Measurements from ENCODE around the gene IPCEF1.
"Not testable (repeated sequence)": the region's sequence is repeated elsewhere in the genome, so short reads cannot be mapped to it uniquely, and the experiment has no call there.

IPCEF1 gene

DNA sequence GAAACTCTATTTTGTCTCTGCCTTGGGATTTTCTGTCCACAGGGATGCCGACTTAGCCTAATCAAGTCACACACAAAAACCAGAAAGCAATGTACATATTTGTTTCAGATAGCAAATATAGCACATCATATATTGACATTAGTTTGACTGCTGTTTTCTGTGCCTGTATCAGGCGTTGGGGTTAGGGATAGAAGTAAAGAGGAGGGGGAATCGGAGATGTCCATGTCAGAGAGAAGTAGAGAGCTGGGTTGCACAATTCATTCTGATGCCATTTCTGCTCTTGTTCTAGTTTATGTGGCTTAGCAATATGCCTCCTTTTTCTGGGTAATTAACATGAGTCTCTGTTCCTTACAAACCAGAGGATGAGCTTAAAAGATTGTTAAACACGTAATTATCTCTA is 14.7 kb upstream of the IPCEF1 start:
- DNase-seq (ENCODE audit: low read depth, low spot score), result no peak

DNA sequence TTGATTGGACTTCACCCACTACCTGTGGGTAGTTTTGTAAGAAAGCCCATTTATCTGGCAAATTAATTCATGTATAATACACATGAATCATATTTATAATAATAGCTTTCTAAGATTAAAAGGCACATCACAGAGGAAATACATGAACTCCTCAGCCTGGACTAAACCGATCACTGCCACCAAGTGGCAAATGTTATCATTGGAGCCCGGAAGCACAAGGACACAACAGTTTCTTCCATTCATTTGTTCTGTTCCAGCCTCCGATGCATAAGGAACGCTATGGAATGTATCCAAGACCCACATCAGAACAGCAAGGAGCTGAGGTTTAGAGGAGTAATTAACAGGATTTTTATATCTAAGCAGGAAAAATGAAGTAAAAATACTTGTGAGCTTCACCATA is 13.9 kb upstream of the IPCEF1 start:
- DNase-seq (ENCODE audit: low read depth, low spot score), result no peak

DNA sequence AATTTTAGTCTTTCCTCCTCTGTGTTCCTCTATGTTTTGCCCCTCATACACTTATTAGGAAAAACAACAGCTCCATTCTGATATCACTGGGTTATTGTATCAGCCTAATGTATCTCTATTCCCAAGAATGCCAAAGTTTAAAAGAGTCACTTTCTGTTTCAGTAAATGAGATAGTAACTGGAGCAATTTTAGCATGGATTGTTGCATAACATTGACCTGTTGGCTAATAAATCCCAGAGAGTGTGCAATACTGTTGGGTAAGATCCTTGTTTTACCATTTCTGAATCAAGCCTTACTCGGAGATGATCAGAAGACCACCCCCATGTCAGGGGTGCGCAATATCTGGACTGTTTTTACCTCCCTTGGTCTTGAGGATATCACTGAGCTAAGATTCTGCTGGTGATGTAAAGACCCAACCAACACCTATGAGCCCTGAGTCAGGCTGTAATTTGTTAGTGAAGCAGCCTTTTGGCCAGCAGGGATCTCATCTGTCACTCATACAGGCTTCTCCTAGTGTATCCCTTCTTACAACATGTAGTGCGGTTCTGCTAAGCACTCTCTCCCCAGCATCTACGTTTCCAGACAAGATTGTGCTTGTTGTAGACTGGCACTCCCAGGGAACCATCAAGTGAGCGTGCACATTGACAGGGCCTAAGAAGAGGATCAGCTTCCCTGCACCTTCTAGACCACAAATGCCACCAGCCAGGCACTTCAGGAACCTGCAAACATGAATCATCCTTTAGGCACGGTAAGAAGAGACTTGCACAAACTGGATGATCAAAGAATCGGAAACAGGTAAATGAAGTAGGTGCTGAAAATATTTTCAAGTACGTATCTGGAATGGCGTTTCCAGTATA is 11.5 kb upstream of the IPCEF1 start:
- DNase-seq (ENCODE audit: low read depth, low spot score), result no peak

DNA sequence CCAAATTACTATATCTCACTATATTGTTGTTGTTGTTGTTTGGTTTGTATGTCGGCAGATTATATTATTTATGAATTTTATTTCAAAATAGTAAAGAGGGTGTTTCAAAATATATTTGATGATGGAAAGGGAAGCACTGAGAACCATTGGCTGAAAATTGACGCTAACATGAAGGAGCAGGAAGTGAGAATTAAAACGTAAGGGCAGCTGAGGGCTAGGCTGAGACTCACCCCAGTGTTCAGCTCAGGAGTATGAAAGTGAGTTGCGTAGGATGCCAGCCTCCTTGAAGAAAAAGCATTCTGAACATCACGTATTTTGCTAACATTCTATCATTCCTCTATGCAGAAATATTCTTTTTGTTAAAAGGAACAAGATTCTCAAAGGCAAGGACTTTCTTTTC is 10.7 kb upstream of the IPCEF1 start:
- DNase-seq (ENCODE audit: low read depth, low spot score), result no peak

DNA sequence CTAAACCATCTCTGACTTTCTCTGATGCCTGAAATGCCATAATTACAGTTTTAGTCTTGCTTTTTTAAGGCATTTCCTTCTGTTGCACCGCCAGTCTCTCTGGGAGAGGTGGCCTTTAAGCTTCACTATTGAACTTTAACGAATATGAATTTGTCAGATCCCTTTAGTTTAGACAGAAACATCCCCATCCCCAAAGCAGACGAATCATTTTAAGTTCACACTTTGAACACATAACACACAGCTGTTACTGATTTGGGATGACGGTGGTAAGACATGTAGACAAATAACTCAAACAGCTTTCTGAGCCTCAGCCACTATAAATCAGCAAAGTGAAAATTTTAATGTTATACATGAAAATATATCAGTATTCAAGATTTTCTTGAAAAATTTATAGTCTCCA is 7.2 kb upstream of the IPCEF1 start:
- DNase-seq (ENCODE audit: low read depth, low spot score), result no peak

DNA sequence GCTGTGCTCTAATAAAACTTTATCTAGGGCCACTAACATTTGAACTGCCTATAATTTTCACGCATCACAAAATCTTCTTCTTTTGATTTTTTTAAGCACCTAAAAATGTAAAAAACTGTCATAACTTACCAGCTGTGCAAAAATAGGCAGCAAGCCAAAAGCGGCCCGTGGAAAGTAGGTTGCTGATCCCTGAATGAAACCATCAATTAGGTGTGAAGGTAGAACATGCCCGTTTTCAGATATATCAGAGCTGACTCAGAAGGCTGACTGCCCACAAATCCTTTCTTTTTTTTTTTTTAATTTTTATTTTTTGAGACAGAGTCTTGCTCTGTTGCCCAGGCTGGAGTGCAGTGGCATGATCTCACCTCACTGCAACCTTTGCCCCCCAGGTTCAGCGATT is 4.9 kb upstream of the IPCEF1 start:
- DNase-seq (ENCODE audit: low read depth, low spot score), result no peak

DNA sequence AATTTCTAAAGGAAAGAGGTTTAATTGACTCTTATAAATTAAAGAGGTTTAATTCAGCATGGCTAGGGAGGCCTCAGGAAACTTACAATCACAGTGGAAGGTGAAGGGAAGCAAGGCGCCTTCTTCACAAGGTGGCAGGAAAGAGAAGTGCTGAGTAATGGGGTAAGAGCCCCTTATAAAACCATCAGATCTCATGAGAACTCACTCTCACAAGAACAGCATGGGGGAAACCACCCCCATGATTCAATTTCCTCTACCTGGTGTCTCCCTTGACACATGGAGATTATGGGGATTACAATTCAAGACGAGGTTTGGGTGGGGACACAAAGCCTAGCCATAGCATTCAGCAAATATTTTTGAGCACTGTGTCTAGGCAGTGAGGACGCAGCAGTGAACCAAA is 3.9 kb upstream of the IPCEF1 start:
- DNase-seq (ENCODE audit: low read depth, low spot score), result no peak

DNA sequence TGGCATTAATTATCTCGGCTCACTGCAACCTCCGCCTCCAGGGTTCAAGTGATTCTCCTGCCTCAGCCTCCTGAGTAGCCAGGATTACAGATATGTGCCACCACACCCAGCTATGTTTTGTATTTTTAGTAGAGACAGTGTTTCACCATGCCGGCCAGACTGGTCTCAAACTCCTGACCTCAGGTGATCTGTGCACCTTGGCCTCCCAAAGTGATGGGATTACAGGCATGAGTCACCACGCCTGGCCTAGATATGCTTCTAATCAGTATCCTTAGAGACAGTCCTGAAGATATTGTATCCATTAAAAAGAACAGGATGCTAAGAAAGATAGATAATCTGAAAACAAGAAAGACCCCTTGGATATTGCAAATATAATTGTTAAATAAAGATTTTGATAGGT is 3.1 kb upstream of the IPCEF1 start:
- DNase-seq (ENCODE audit: low read depth, low spot score), result no peak

DNA sequence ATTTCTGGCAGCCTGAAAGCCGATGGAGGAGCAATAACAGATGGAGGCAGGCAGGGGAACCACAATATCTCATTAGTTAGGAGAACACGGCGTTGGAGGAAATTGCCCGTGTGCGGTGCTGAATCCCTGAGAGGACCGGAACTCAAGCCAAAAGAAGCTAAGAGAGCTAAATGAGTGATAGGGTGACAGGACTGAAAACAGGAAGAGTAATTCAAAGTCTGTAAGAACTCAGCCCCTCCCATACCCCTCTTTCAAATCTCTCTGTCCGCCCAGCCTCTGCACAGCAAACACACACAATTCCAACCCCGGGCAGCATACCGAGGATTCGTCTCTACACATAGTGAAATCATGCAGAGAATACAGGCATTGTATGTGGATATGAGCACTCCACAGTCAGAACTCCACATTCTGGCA is 2.6 kb upstream of the IPCEF1 start:
- no peak for DNase-seq (ENCODE audit: low read depth, low spot score)

DNA sequence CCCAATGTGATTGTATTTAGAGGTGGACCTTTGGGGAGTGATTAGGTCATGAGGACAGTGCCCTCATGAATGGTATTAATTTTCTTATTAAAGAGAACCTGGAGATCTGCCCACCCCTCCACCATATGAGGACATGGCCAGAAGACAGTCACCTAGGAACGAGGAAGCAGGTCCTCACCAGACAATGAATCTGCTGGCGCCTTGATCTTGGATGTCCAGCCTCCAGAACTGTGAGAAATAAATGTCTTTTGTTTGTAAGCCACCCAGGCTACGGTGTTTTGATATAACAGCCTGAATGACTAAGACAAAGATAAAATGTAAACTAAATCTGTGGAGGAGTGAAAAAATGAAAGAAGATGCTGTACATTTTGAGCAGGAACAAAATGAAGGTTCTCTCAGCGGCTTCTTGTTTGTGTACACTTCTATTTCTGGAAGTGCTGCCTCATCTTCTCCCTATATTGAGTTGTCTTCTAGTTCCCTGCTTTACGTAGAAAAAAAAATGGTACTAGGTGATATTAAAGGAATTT is 1.5 kb upstream of the IPCEF1 start:
- no peak for DNase-seq (ENCODE audit: low read depth, low spot score)

DNA sequence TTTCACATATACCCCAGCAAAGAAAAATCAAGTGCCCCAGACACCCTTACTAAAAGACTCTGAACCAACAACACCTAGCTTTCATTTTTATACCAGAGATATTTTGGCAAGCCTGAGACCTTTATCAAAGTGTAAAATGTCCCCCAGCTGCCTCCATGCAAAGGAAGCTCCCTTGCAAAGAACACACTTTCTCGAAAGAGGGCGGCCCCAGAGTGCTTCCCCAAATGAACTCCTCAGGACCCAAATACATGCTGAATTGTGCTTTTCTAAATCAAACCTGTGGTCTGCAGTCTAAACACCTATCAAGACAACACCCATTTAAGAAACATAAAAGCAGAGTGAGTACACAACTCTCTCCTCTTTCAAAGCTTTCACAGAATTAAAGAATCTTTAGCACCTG is 490 bp downstream of the IPCEF1 start:
- DNase-seq (ENCODE audit: low read depth, low spot score), result no peak

DNA sequence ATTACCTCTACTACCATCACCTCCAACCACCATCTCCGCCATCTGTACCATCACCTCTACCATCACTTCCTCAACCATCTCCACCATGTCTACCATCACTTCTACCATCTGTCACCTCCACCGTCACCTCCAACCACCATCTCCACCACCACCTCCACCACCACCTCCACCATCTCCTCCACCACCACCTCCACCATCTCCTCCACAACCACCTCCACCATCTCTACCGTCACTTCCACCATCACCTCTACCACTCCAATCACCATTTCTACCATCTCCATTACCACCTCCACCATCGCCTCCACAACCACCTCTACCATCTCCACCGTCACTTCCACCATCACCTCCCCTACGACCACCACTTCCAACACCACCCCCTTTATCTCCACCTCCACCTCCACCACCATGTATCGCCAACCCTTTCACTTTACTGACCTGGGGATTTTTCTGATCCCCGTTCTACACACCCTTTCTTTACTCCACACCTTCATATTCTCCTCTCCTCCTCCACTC is 2.3 kb downstream of the IPCEF1 start:
- DNase-seq (ENCODE audit: low read depth, low spot score), result no peak

DNA sequence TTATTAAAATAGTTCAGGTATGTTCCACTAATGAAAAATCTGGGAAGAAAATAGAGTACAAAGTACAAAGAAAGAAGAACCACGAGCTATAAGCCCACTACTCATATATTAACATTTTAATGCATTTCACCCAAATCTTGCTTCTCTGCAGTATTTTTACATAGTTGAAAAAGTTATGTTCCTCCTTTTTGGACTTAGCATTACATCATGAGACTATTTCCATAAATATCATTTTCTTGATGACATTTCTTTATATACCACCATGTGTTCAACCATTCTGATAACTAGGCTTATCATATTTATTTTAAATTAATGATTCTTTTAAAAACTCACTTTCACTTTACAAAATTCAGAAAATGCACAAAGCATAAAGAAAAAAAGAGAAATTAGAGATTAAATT is 3.0 kb downstream of the IPCEF1 start:
- no peak for DNase-seq (ENCODE audit: low read depth, low spot score)

DNA sequence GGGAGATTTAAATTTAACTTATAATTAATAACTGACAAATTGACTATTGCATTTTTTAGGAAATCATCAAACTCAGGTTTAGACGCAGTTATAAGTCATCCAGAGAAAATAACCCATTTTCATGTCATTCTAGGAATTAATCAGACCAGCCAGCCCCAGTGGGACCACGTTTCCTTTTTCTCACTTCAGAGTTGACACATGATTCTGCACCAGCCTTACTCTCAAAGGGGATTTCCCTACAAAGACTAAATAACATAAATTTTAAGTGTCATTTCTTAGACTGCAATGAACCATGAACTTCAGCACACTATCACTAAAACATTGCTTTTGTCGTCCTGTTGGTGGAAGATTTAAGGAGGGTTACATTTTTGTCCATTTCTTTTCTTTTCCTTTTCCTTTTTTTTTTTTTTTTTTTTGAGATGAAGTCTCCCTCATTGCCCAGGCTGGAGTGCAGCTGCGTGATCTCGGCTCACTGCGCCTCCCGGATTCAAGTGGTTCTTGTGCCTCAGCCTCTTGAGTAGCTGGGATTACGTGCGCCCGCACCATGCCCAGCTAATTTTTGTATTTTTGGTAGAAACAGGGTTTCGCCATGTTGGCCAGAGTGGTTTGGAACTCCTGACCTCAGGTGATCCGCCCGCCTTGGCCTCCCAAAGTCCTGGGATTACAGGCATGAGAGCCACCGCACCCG is 3.6 kb downstream of the IPCEF1 start:
- DNase-seq (ENCODE audit: low read depth, low spot score), result no peak

DNA sequence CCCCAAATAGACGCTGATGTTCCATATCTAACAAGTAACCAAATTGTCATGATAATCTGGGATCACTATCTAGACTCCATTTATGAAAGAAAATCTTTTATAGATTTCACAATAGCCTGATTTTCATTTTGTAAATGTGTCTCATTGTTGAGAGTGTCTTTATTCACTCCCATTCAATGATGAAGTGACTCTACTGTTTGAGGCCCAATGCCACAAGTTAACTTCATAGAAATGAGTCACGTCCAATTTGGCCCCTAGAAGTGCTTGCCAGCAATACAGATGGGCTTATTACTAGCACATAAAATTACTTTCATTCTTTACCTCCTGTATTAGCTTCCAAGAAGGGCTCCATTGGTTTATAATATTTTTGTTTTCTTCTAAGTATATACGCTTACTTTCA is 6.3 kb downstream of the IPCEF1 start:
- no peak for DNase-seq (ENCODE audit: low read depth, low spot score)

DNA sequence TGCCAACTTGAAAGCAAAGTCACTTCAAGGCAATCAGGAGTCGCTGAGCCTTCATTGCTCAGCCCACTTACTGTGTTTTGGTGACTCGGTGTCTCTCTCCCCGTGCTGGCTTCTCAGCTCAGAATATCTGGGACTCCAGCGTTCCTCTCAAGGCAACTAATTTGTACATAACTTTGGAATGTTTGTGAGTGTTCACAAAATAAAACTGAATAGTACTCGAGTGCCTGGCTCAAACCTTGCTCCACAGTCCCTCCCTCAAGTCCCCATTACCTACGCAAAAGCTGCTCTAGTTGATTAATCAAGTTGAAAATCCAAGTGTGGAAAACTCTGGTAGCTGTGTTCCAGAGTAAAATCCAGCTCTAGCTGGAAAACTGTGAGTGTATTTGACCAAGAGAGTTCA is 8.6 kb downstream of the IPCEF1 start:
- no peak for DNase-seq (ENCODE audit: low read depth, low spot score)

DNA sequence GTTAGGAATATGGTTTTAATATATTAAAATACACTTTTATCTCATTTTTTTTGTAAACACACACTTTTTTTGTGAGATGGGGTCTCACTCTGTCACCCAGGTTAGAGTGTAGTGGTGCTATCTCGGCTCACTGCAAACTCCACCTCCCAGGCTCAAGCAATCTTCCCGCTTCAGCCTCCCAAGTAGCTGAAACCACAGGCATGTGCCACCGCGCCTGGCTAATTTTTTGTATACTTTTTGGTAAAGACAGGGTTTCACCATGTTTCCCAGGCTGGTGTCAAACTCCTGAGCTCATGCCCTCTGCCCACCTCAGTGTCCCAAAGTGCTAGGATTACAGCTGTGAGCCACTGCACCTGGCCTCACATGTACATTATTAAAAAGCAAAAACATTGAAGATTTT is 10.8 kb downstream of the IPCEF1 start:
- DNase-seq (ENCODE audit: low read depth, low spot score), result no peak

DNA sequence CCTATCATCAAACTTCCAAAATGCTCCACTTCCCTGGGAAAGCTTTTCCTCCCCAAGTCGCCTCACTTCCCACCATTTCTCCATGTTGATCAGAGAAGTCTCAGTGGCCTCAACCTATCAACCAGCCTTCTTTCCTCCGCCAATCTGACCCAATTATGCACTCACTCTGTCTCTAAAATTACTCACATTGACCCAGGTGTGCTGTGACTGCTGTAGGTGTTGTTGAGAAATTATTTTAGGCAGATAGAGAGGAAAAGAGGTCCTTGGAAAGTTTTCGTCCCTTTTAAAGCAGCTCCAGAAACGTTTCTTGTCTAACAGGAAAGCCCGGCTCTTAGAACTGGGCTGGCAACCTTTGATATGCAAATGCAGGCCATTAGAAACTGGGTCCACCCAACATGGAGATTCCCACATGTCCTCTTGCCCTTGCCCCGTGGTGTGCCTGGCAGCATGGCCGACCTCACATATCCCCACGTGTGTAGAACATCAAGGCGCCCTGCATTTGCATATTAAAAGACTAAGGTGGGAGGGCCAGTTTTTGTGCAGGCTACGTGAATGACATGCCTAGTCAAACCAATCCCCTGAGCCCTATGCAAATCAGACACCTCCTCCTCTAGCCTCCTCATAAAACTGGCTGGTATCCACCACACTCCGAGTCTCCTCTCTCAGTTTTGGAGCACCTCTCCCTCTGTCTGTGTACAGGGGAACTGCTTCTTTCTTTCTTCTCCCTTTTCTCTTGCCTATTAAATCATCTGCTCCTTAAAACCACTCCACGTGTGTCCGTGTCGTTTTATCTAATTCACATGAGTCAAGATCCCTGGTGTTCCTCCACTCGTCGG is 12.9 kb downstream of the IPCEF1 start:
- DNase-seq (ENCODE audit: low read depth, low spot score), result no peak

DNA sequence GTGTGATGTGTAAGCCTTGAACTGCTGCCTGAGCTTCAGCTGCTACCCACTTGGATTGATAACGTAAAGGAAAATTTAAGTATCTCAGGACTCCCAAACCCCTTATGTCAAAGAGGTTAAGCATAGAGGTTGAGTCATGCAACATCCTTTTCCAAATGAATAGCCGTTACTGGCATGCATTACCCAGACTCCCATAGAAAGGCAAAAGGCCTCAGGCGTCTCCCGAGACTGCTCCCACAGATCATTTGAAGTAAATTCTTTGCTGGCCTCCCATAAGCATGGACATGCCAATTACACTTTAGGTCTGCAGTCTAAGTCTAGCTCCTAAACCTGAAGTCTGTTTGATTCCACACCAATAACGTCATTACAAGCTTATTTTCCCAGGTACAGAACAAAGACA is 14.7 kb downstream of the IPCEF1 start:
- no peak for DNase-seq (ENCODE audit: low read depth, low spot score)

DNA sequence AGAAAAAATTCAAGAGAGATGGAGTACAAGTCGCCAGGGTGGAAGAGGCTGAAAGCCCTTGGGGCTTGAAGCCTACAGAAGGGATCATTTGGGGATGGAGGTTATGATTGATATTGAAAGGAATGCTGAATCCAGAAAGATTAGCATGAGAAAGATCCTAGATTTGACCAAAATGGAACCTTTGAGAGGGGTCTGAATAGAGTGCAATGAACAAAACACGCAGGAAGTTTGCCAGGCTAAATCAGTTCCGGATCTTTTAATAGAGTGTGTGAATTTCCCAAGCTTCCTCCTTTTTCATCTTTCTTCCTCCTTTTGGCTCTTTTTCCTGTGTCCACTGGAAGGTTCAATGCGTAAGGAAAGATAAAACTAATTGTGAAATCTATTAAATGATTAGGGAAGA is 15.3 kb downstream of the IPCEF1 start:
- DNase-seq (ENCODE audit: low read depth, low spot score), result no peak

DNA sequence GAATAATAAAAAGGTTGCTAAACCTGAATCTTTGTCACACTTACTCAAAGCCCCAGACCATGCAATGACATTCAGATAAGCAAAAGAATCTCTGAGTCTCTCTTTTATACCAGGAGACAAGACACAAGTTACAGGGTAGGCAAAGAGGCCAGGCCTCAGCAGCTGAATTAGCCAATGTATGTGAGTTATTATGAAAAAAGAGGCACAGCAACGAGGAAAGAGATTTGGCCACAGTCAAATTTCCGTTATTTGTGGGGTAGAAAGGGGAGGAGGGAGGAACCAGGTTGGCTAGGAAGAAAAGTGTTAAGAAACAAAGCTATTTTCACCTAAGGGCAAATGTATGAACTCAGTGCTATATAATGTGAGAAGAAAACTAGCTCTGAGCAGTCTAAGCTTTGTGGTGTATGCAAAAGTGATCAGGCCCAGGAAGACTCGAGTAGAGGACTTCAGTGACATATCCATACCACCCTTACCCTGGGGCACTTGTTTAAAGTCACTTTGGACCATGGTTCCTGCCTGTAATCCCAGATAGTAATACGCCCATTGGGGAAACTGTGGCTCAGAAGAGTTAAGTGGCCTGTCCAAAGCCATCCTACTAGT is 19.1 kb downstream of the IPCEF1 start:
- no peak for DNase-seq (ENCODE audit: low read depth, low spot score)

DNA sequence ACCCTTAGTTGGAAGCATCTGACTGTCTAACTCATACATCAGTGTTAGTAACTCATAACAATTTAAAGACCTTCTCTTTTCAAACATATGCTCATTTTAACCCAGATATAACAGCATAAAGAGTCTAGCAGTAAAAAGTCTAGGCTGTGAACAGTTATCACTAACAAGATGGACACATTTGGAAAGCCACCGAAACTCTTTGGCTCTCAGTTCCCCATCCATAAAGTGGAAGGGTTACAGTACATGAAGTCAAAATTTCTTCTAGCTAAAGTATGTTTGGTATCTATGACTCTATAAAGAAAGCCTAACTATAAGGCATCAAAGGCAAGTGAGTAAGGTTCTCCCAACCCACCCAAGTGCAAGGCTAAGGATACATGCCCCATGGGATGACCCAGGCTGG is 22.5 kb downstream of the IPCEF1 start:
- DNase-seq (ENCODE audit: low read depth, low spot score), result not testable (repeated sequence)

Measured in activated CD4-positive, CD25-positive, alpha-beta regulatory T cell treated with anti-CD3 and anti-CD28 coated beads, Interleukin-2, amount 50 U/mL, for 16 hours (primary cell).